Measurements from ENCODE around the gene IFNL3.

IFNL3 gene

DNA sequence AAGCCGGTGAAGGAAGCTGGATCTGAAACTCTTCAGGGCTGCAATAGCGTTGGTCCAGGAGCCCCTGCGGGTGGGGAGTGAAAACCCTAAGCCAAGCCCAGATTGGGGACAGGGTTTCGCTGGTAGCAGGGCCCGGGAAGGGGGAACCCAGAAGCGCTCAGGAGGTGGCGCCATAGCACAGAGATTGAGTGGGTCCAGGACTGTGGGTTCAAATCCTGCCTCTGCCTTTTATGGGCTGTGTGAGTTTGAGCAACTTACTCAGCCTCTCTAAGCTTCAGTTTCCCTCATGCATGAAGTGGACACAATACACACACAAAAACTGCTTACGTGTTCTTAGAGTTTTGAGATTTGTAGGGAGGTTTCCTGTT is 32.4 kb downstream of the IFNL3 start:
- peak in 1 of 2 experiments; percentile 5 for DNase-seq

DNA sequence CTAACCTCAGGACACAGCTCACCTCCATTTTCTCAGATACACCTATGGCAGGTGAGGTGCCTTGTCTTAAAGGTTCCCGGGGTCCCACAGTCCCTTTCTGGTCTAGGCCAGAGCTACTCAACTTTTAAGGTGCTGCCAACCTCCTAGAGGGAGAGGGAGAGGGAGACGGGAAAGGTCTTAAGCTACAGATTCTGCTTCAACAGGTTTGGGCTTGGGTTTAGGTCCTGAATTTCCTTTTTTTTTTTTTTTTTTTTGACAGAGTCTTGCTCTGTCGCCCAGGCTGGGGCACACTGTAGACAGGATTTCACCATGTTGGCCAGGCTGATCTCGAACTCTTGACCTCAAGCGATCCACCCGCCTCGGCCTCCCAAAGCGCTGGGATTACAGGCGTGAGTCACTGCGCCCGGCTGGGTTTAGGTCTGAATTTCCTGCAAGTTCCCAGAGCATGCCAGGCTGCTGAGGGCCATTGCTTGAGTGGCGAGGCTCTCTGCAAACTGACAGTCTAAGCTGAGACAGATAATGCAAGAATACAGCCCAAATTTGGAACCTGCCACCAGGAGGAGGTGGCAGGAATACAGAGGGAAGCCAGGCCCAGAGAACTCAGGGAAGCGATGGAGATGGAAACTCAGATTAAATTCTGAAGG is 33.0 kb downstream of the IFNL3 start:
- DNase-seq: no peak

DNA sequence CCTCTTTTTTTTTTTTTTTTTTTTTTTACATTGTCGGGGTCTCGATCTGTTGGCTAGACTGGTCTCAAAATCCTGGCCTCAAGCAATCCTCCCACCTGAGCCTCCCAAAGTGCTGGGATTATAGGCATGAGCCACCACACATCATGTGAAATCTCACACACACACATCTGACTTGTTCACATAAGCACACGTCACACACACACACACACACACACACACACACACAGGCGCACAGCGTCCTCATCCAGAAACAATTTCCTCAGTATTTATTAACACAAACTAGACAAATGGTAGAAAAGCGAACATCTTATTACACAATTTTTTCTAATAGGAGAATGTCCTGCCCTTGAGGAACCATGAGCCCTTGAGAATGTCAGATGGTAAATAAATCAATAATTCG is 35.6 kb downstream of the IFNL3 start:
- no peak for DNase-seq

DNA sequence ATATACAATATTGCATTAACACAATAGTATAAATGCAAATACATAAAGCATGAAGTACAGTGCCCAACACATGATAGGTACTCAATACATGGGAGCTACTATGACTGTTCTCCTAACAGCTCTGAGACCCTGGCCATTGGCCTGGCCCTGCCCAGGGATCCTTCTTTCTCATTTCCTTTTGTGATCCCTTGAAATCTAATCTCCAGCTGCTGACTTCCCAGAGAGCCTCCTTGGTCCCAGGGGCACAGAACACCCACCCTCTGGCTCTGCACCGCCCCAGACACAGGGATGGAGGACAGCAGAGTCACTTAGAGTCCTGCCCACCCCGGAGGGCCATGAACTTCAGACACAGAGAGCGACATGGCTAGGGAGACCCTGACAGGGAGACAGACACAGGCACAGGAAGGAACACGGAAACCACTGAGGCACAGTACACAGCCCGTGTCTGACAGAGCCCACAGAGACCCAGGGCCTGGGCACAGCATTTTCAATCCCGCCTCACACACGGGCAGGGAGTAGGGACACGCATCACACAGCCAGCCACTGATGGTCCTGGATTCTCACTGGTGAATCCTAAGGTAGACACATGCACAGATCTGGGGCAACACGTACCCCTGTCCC is 36.5 kb downstream of the IFNL3 start:
- DNase-seq: no peak

DNA sequence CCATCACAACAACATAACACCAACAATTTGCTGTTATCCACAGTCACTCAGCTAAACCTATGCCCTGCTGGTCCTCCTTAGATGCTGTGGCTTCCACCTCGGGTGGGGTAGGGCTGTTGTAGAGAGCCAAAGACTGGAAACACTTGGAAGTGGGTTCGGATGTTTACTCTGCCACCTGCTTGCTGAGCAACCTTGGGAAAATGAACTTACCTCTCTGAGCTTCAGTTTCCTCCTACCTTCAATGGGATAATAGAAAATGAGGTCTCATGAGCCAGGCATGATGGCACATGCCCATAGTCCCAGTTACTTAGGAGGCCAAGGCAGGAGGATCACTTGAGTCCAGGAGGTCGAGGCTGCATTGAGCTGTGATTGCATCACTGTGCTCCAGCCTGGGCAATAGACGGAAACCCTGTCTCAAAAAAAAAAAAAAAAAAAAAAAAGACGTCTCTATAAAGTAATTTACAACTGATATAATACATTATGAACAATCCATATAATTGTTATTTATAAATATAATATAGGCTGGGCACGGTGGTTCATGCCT is 37.4 kb downstream of the IFNL3 start:
- no peak for DNase-seq

DNA sequence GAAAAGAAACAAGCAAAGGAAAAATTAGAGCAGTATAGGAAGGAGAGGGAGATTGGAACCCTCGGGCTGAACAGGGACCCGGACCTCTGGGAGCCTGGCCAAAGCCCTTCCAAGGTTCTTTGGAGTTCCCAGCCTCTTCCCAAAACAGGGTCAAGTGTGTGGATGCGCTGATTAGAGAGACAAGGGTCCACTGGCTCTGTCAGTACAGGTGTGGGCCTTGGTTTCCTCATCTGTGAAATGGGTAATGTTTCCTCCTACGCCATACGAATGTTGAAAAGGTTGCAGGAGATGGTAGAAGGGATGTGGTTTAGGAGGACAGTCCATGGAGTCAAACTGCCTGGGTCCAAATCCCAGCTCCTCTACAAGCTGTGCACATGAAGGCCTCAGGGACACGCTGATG is 38.7 kb downstream of the IFNL3 start:
- no peak for DNase-seq

DNA sequence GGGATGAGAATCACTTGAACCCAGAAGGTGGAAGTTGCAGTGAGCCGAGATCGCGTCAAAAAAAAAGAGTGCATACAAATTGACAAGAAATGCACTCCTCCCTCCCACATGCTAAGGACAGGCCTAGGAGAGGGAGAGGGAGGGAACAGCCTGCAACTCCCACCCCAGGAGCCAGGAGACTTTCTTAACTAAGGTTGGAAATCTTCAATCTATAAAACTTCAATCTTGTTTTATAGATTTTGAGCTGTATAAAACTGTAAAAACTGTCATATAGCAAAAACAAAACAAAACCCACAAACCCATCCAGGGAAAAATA is 39.4 kb downstream of the IFNL3 start:
- DNase-seq: no peak

DNA sequence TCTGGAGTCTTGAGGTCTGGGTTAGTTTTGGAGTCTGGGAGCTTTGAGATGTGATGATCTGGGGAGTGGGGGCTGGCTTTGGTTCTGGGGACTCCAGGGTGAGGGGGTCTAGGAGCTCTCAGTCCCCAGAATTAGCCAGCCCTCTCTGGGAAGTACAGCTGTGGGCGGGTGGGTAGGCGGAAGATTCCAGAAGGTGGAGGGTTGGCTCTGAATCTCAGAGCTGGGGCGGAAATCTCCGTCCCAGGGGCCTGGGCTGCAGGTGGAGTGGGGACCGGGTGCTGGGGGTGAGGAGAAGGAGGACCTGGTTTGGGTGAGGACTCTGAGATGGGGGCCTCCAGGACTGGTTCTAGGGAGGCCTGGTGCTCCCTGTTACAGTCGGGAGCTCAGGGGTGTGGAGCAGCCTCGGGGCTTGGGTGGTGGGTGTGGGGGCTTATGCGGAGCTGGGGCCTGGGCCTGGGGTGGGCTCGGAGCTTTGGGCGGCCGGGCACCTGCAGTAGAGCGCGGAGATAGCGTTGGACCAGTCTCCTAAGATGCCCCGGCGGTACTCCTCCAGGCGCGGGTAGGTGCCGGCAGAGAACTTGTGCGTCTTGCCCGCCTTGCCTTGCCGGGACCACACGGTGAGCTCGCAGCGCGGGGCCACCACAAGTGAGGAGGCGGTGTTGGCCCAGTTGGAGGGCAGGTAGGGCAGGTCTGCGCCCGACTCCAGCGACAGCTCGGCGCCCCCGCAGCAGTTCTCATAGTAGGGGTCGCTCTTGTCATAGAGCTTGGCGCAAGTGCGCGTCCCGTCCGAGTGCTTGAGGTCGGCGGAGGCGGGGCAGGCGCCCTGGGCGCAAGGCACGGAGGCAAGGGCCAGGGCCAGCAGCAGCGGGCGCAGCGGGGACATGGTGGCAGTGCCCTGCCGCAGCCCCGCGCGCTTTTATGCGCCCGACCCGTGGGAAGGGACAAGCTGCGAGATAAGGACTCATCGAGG is 41.1 kb downstream of the IFNL3 start, which contains the start of gene SYCN:
SYCN (minus strand) TSS at position 892 of the 970 bp plus-strand sequence; CDS start at position 883, 9 bp downstream.
- no peak for DNase-seq

DNA sequence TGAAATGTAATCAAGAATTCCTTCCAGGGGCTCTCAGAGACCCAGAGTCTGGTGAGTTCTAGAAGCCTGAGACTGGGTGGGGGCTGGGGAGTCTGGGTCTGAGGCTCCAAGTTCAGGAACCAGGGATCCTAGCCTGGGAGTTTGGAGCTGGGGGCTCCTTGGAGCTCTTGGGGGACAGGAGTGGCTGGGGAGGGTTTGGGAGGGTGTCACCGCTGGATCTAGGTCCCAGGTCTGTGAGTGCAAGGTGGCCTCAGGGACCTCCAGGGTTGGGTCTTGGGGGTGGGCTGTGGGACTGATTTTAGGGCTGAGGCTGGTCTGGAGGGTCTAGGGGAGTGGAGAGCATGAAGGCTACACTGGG is 41.8 kb downstream of the IFNL3 start:
- no peak for DNase-seq

DNA sequence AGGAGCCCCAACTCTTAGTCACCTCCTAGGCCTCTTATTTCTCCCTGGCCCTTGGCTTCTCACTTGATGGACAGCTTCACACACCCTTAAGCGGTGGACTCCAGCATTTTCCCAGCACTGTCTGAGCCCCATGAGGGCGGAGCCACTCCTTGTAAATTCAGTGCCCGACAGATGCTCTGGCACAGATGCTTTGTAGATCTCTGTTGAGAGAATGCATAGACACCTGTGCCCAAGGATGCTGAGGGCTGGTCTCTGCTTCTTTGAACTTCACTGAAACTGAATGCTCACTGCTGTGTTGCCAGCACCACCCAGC is 44.0 kb downstream of the IFNL3 start:
- no peak for DNase-seq

DNA sequence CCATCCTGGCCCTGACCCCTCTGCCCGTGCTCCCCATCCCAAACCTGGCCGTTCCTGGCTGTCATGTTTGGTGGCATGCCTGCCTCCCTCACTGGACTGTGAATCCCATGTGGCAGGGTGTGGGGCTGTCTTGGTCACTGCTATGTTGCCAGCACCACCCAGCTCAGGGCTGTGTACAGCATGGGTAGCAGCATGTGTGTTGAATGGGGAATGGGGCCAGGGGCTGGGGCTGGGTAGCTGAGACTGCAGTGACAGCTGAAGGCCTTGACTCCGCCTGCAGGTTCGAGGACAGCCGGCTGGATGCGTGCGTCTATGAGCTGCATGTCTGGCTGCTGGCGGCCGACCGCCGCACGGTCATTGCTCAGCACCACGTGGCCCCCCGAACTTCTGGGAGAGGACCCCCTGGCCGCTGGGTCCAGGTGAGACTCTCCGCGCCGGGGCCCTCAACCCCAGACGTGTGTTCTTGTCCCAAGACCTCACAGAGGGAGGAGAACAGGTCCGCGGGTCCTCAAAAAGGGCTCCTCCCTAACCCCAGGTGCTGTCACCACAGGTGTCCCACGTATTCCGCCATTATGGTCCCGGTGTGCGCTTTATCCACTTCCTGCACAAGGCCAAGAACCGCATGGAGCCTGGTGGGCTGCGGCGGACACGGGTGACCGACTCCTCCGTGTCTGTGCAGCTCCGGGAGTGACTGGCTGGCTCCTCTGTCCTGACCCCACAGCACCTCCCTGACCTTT is 44.6 kb downstream of the IFNL3 start:
- DNase-seq: no peak

DNA sequence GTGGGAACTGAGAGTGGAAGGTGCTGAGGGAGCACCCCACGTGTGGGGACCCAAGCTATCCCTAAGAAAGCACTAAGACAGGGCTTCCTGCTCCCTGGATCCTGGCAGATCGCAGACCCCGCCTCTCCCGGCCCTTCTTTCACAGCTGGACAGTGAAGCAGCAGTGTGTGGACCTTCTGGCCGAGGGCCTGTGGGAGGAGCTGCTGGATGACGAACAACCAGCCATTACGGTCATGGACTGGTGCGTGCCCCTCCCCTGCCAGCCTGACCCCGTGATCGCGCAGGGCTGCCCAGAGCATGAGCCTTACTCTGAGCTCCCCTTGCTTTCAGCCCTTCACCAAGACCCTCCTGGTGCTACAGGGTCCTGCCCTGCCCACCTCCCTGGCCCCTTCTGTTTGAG is 45.8 kb downstream of the IFNL3 start:
- no peak for DNase-seq

DNA sequence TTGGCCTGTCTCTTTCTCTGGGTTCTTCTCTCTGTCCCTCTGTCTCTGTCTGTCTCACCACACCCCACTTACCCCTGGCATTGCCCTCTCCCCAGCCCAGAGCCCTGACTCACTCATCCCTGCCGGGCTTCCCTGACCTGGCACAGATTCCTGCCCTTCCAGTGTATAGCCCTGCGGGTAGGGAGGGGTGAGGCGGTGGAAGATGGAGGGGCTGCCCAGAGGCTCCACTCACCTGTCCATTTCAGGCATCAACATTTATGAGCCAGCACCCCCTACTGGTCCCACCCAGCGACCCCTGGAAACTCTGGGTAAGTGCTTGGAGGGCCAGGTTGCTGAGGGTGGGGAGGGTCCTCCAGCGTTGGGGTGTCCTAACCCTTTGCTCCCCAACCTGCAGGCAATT is 47.0 kb downstream of the IFNL3 start:
- no peak for DNase-seq

DNA sequence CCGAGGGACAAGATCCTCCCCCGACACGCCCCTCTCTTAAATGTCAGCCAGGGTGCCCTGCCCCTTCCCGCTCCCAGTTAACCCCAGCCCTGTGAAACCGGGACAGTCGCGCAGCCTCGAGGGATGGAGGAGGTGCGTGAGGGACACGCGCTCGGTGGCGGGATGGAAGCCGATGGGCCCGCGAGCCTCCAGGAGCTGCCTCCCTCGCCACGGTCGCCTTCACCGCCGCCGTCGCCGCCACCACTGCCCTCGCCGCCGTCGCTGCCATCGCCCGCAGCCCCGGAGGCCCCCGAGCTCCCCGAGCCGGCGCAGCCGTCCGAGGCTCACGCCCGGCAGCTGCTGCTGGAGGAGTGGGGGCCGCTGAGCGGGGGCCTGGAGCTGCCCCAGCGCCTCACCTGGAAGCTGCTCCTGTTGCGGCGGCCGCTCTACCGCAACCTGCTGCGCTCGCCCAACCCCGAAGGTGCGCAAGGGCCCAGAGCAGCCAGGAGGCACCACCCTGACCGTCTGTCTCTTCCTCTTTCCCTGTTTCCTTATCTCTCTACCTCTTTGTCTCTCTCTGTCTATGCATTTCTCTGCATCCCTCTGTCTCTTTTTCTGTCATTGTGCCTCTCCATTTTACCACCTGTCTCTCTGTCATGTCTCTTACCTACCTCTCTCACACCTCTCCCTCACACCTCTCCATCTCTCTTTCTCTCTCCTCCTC is 47.8 kb downstream of the IFNL3 start, which contains the start of gene NCCRP1:
NCCRP1 (plus strand) TSS at position 105 of the 703 bp plus-strand sequence; CDS start at position 124, 19 bp downstream.
- no peak for DNase-seq

DNA sequence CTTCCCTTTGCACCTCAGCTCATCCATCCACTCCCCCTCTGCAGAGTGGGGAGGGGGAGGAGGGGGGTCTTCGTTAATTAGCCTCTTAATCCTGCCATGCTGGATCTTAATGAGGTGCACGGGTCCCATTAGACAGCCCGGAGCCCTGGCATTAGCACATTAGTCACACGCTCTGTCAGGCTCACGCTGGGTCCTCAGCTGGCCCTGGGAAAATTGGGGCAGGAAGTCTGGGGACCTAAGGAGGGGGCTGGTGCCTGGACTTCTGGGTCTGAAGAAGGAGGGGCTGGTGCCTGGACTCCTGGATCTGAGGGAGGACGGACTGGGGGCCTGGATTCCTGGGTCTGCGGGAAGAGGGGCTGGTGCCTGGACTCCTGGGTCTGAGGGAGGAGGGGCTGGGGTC is 48.5 kb downstream of the IFNL3 start:
- DNase-seq: no peak

DNA sequence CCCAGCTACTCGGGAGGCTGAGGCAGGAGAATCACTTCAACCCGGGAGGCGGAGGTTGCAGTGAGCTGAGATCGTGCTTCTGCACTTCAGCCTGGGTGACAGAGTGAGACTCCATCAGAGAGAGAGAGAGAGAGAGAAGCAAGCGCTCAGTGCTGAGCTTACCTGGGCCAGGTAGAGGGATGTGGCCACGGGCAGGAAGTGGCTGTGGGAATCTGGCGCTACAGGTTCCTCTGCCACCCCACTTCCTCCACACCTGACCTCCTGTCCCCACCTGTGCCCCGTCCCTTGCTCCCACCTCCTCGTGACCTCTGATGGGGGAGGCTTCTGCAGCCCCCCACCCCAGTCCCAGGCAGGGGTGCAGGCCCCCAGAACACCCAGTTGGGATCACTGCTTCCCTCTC is 49.1 kb downstream of the IFNL3 start:
- no peak for DNase-seq

DNA sequence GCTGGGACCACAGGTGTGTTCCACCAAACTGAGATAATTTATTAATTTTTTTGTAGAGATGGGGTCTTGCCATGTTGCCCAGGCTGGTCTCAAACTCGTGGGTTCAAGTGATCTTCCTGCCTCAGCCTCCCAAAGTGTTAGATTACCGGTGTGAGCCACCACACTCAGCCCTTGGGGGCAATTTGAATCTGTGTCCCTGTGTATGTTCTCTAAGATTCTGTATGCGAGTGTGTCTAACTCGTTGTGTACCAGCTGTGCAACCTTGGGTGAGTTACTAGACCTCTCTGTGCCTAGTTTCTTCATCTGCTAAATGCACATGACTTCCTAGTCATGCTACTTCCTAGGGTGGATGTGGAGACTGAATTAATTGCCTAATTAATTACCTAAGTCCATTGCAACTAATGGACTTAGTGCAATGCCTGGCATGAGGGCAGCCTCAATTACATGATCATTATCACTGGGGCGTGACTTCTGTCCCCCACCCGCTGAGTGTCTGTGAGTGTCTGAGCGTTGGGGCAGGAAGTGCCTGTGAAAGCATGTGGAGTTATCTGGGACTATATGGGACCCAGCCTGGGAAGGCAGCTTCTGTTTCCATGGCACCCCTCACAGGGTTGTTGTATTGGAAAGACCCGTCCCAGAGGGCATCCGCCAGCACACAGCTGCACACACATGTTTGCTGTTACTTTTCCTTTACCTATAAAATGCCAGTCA is 49.8 kb downstream of the IFNL3 start:
- peak in 1 of 2 experiments; percentile 1 for DNase-seq

DNA sequence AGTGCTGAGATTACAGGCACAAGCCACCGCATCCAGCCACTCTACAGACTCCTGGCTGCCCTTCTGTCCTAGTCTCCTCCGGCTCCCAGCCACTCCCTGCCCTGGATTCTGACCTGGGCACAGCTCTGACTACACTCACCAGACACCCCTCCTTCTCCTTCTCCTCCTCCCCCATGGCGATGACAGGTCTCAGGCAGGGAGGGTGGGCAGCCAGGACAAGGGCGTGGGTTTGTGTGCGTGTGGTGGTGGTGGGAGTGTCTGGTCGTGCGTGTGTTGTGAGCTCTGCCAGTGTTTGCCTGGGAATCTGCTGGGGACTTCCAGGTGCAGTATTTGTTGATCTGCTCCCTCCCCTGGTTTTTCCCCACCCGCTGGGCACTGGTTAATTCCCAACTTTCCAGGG is 51.0 kb downstream of the IFNL3 start:
- DNase-seq: no peak

Data from NCI-H2081 (cell line).